Psoas muscle (tissue), 8 donors: ENCODE data around the gene RASAL2. TPM values are rescaled to one million over a fixed set of nuclear protein-coding genes. Genes with fewer than 3 reads are reported as not detected.

ENCODE experiments used
- ATAC-seq, 4 donors: fragments of 200-7000 bp; cut with Tn5 transposase; one replicate each; pipeline ENCODE4 v1.9.1; 2020; ENCODE audit warnings: moderate library complexity in 3 of 4, mild to moderate bottlenecking in 2 of 4
- DNase-seq, 2 donors: peaks; one replicate each; pipeline ENCODE4 v3.0.0-alpha.2; 2020
- H3K27ac ChIP-seq: fragments of 200-600 bp; one replicate; pipeline ENCODE4 v1.8.0; 2022
- H3K27me3 ChIP-seq, 3 donors: fragments of 200-600 bp in 1 of 3; one replicate each; pipeline versions ENCODE4 v1.6.1 to v1.8.0; 2013 to 2022; ENCODE audit warnings: low read length in 2 of 3, mild to moderate bottlenecking in 2 of 3, moderate library complexity in 1 of 3; ENCODE audit not compliant: insufficient read depth in 3 of 3
- H3K36me3 ChIP-seq, 2 donors: fragments of 200-600 bp in 1 of 2; one replicate each; pipeline versions ENCODE4 v1.6.1 to v1.8.0; 2013 to 2022; ENCODE audit warnings: low read depth in 1 of 2, mild to moderate bottlenecking in 1 of 2, moderate library complexity in 1 of 2; ENCODE audit not compliant: insufficient read depth in 1 of 2
- H3K4me1 ChIP-seq: fragments of 200-600 bp; one replicate; pipeline ENCODE4 v1.8.0; 2022
- H3K4me3 ChIP-seq: fragments of 200-600 bp; one replicate; pipeline ENCODE4 v1.8.0; 2022; ENCODE audit warnings: mild to moderate bottlenecking
- H3K9me3 ChIP-seq: fragments of 200-600 bp; one replicate; pipeline ENCODE4 v1.8.0; 2022
- CTCF ChIP-seq: fragments of 200-600 bp; IDR thresholded peaks from one replicate; pipeline ENCODE4 v1.8.0; 2022; ENCODE audit warnings: antibody characterized with exemption
- WGBS, 3 donors: extraction: QIAGEN DNeasy Blood & Tissue Kit; methylation state at CpG; one replicate each; pipeline versions ENCODE4 v1.1.6 to v1.1.7; 2013; 5-methylcytosine and 5-hydroxymethylcytosine counted together
- intact Hi-C, 2 donors: fragments of 100-400 bp; cut with DNase I; formaldehyde crosslinking; loops; one replicate each; pipeline versions ENCODE4 v1.11.0 to v1.14.2; 2022
- polyA plus RNA-seq, 3 donors: library from polyadenylated mRNA; stranded (reverse); fragments of 200-250 nt; gene quantifications; one replicate each; pipeline ENCODE4 v1.2.3, GENCODE V29; 2013
- total RNA-seq, 4 donors: library from RNA; stranded (reverse); fragmentation: NEBNext Ultra II Directional in 2 of 4; extraction: Animal tissue kit (Norgen Biotek cat#: 25700) in 2 of 4; gene quantifications; one replicate each; pipeline versions ENCODE4 v1.2.1 to v1.2.4, GENCODE V29; 2021 to 2023
- donor health status: healthy with polysubstance abuse.
- donor health status: DM: no; HTN: no; CAD: no; lungs with moderate emphysema.
- donor health status: Bipolar disorder and iron deficiency.
- donor health status: healthy.
- donor health status: DM: yes; HTN: yes; CAD: no.
- donor health status: DM: no; HTN: no; CAD: no.
- donor health status: DM: no; HTN: no; CAD: no.
- donor health status: DM: yes; HTN: yes; CAD: no.

Gene RASAL2
- total and polyA plus RNA-seq, 7 donors, result 1.9 to 42.1 (median 5.5) TPM

- ATAC-seq (no peak), DNase-seq (no peak)
- Histone ChIP-seq H3K36me3 (no peaks in the 10 kb centered on the region), H3K4me1 (no peaks in the 10 kb centered on the region), H3K27ac (no peak overlapping the region), H3K9me3 (no peaks in the 10 kb centered on the region), H3K27me3 (no peaks in the 10 kb centered on the region), H3K4me3 (no peak overlapping the region)
- peak; percentile 5 for TF ChIP-seq CTCF
- intact Hi-C loops, result loop anchor here (2.0 to 10.0 kb wide), 2 partner anchors 189 to 195 kb away; no protein-coding TSS in a partner anchor
- WGBS, 3 donors, result 78 to 87% (median 80%) methylated on average over 11 of the region's 11 CpGs
These were observed 406.3 kb downstream of the RASAL2 start for GRCh38 chr1:178500091-178500770.

- Histone ChIP-seq H3K27ac (no peak overlapping the region), H3K36me3 (no peaks in the 10 kb centered on the region), H3K4me1 (no peaks in the 10 kb centered on the region), H3K27me3 (no peaks in the 10 kb centered on the region), H3K4me3 (no peak overlapping the region), H3K9me3 (no peaks in the 10 kb centered on the region)
- 90 to 94% (median 90%) methylated on average over 10 of the region's 10 CpGs for WGBS, 3 donors
- peak in 1 of 4 donors; percentile 14 for ATAC-seq
- intact Hi-C loops, result loop anchor here (2.0 to 10.0 kb wide), 2 partner anchors 190 to 196 kb away; no protein-coding TSS in a partner anchor
- no peak for TF ChIP-seq CTCF
- no peak for DNase-seq
These were observed 407.1 kb downstream of the RASAL2 start for GRCh38 chr1:178500936-178501554.

DNA sequence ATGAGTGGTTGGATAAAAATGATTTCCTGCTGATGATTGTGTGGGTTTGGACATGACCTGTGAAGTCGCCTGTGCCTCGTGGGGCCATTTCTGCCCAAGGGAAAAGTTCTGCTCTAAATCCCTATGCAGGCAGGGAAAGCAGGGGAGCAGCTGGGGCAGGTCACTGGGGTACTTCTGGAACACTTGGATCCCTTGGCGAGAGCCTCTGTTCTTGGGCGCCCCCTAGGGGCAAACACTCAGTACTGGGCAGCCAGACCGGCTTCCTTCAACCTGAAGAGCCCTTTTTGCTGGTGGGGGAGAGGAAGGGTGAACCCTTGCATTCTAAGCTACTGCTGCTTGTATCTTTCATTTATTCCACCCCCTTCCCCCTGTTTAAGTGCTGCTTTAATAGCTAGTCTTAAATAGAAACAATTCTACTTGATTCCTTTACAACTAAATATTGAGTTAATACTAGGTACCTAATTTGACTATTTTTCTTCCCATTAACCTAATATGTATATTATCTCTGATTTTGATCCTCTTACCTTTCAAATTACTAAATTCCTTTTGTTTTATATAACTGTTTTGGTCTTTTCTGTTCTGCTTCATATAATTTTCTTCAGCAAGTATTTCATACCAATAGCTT lies 407.9 kb downstream of the RASAL2 start:
- no peak overlapping the region for H3K27ac ChIP-seq
- WGBS, 3 donors, result 22 to 29% (median 23%) methylated on average over 5 of the region's 5 CpGs
- no peaks in the 10 kb centered on the region for H3K9me3 ChIP-seq
- DNase-seq, result peak; percentile 69 to 83
- intact Hi-C loops, result loop anchor here (2.0 to 10.0 kb wide), 2 partner anchors 191 to 197 kb away; no protein-coding TSS in a partner anchor
- no peaks in the 10 kb centered on the region for H3K36me3 ChIP-seq
- no peak overlapping the region for H3K4me3 ChIP-seq
- ATAC-seq, result peak; percentile 81 to 96 (median 91)
- peak; percentile 87 for TF ChIP-seq CTCF
- no peaks in the 10 kb centered on the region for H3K27me3 ChIP-seq
- no peaks in the 10 kb centered on the region for H3K4me1 ChIP-seq

DNA sequence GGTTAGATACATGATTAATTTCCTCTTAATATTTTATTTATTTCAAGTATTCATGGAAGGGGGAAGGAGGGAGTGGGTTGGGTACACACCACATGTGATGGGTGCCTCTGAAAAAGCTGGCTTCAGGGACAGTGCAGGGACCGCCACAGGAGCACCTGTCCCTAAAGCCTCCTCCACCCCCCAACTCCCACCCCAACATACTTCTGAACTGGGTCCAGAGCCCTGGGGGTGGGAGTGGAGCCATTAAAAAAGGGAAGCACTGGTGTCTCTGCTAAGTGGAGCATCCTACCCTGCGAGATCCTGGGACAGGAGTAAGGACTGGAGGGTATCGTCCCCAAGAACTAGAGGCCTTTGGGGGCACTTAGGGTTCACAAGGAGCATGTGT lies 408.4 kb downstream of the RASAL2 start:
- intact Hi-C loops, result loop anchor here in 1 of 2 donors (10.0 kb wide), 1 partner anchor 198 kb away; no protein-coding TSS in a partner anchor

More for the DNA sequence above, 408.4 kb downstream of the RASAL2 start:
- Histone ChIP-seq H3K27ac (no peak overlapping the region), H3K4me3 (no peak overlapping the region), H3K36me3 (no peaks in the 10 kb centered on the region), H3K27me3 (no peaks in the 10 kb centered on the region), H3K9me3 (no peaks in the 10 kb centered on the region), H3K4me1 (no peaks in the 10 kb centered on the region)
- no peak for DNase-seq
- TF ChIP-seq CTCF, result no peak
- WGBS, 3 donors, result 96 to 97% (median 96%) methylated on average over 3 of the region's 3 CpGs
- ATAC-seq, result no peak
